ENCODE data around the gene EDNRB. TPM values are rescaled to one million over a fixed set of nuclear protein-coding genes. Genes with fewer than 3 reads are reported as not detected.

EDNRB gene
- total RNA-seq, 1 experiment from 2014 or later: 55.8 TPM

DNA sequence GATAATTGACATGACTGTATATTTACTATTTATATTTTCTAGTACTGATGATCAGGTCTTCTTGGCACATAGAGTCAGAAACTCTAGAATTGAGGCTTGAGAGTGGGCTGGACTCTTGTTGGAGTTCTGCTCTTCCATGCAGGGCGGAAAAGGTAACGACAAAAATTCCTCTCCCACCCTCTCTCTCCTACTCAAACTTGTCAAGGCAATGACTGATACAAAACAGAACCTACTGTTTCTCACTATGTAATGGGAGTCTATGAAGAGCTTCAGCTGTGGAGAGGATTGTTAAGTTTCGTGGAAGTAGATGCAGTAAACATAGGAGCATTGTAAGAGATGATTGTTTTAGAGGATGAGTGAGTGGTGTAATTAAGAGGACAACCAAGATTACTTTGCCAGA, 8.8 kb downstream of the EDNRB start:
- peaks cover 12% of the 10 kb centered on the region for H3K9me3 Mint-ChIP-seq
- peaks cover 67% of the 10 kb centered on the region for H3K36me3 Mint-ChIP-seq
- ChIA-PET POLR2A (no interaction called here), CTCF (interaction anchor here (1.6 to 2.2 kb wide), 2 partner anchors 9 to 211 kb away, joined by 4 to 8 read pairs; partner anchors contain the start of gene EDNRB)
- H3K27ac Mint-ChIP-seq: peak overlapping the region; percentile 19; the same call in 1 of the 2 replicates
- TF ChIP-seq RORB (CRISPR knock-in tag; IDR thresholded peaks at IDR 0.05) (no peak), ATF1 (CRISPR knock-in tag; IDR thresholded peaks at IDR 0.05) (no peak), ESRRA (CRISPR knock-in tag; IDR thresholded peaks at IDR 0.05; ENCODE audit: borderline replicate concordance) (no peak), CBFB (CRISPR knock-in tag; IDR thresholded peaks at IDR 0.05; ENCODE audit: low read depth) (no peak), FOXK1 (CRISPR knock-in tag; IDR thresholded peaks at IDR 0.05) (no peak), ZNF263 (CRISPR knock-in tag; IDR thresholded peaks at IDR 0.05; ENCODE audit: low read depth) (no peak), HMGA2 (CRISPR knock-in tag; IDR thresholded peaks at IDR 0.05) (no peak), NFYB (CRISPR knock-in tag; conservative IDR thresholded peaks at IDR 0.05; ENCODE audit: low read depth) (no peak)
- TF ChIP-seq, protein P1, sequence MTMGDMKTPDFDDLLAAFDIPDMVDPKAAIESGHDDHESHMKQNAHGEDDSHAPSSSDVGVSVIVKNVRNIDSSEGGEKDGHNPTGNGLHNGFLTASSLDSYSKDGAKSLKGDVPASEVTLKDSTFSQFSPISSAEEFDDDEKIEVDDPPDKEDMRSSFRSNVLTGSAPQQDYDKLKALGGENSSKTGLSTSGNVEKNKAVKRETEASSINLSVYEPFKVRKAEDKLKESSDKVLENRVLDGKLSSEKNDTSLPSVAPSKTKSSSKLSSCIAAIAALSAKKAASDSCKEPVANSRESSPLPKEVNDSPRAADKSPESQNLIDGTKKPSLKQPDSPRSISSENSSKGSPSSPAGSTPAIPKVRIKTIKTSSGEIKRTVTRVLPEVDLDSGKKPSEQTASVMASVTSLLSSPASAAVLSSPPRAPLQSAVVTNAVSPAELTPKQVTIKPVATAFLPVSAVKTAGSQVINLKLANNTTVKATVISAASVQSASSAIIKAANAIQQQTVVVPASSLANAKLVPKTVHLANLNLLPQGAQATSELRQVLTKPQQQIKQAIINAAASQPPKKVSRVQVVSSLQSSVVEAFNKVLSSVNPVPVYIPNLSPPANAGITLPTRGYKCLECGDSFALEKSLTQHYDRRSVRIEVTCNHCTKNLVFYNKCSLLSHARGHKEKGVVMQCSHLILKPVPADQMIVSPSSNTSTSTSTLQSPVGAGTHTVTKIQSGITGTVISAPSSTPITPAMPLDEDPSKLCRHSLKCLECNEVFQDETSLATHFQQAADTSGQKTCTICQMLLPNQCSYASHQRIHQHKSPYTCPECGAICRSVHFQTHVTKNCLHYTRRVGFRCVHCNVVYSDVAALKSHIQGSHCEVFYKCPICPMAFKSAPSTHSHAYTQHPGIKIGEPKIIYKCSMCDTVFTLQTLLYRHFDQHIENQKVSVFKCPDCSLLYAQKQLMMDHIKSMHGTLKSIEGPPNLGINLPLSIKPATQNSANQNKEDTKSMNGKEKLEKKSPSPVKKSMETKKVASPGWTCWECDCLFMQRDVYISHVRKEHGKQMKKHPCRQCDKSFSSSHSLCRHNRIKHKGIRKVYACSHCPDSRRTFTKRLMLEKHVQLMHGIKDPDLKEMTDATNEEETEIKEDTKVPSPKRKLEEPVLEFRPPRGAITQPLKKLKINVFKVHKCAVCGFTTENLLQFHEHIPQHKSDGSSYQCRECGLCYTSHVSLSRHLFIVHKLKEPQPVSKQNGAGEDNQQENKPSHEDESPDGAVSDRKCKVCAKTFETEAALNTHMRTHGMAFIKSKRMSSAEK (CRISPR knock-in tag; IDR thresholded peaks at IDR 0.05; ENCODE audit: borderline replicate concordance): no peak
- peaks cover 54% of the 10 kb centered on the region for H3K4me1 Mint-ChIP-seq
- no peaks in the 10 kb centered on the region for H3K27me3 Mint-ChIP-seq (ENCODE audit: low read depth)
- DNase-seq (ENCODE audit: low spot score): no peak
- no peak for ATAC-seq
- no peak overlapping the region for H3K4me3 Mint-ChIP-seq

DNA sequence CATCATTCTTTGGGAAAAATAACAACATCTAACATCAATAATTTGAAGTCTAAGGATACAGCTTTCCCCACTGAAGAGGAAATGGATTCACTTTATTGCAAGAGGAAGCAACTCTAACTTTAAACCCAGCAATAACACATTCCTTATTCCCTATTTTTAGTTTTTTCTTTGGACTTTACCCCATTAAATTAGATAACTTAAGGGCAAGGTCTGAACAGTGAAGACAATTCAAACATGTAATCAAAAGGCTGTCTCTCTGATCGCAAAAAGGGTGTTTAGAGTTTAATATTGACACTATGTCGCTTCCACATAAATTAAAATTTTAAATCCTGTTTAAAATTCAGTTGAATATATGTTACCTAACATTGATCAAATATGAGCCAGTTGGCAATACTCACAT, 10.1 kb downstream of the EDNRB start:
- H3K9me3 Mint-ChIP-seq: peaks cover 24% of the 10 kb centered on the region
- TF ChIP-seq, protein P2, sequence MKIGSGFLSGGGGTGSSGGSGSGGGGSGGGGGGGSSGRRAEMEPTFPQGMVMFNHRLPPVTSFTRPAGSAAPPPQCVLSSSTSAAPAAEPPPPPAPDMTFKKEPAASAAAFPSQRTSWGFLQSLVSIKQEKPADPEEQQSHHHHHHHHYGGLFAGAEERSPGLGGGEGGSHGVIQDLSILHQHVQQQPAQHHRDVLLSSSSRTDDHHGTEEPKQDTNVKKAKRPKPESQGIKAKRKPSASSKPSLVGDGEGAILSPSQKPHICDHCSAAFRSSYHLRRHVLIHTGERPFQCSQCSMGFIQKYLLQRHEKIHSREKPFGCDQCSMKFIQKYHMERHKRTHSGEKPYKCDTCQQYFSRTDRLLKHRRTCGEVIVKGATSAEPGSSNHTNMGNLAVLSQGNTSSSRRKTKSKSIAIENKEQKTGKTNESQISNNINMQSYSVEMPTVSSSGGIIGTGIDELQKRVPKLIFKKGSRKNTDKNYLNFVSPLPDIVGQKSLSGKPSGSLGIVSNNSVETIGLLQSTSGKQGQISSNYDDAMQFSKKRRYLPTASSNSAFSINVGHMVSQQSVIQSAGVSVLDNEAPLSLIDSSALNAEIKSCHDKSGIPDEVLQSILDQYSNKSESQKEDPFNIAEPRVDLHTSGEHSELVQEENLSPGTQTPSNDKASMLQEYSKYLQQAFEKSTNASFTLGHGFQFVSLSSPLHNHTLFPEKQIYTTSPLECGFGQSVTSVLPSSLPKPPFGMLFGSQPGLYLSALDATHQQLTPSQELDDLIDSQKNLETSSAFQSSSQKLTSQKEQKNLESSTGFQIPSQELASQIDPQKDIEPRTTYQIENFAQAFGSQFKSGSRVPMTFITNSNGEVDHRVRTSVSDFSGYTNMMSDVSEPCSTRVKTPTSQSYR (CRISPR knock-in tag; IDR thresholded peaks at IDR 0.05): no peak
- TF ChIP-seq, protein P3, sequence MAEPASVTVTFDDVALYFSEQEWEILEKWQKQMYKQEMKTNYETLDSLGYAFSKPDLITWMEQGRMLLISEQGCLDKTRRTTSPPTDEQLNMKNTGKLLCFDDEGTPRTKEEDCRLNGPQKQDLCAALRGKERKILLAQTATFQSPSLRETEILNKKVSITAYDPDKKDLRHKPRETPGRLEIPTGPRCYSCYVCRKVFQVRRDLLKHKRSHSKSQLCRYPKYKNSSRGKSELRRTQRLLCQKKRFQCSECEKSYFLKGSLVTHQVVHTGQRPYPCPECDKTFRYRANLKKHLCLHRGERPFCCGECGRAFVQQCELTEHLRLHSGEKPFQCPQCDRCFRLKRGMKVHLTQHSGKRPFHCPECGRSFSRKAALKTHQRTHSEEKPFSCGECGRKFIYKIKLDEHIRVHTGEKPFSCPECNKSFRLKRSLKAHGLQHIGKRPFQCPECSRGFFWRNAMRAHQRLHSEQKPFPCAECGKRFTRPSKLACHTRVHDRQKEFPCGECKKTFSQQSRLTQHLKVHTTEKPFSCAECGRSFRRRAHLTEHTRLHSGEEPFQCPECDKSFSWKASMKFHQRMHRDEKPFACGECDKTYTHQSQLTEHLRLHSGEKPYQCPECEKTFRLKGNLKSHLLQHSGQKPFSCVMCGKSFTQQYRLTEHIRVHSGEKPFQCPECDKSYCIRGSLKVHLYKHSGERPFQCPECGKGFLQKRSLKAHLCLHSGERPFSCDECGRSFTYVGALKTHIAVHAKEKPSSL (CRISPR knock-in tag; conservative IDR thresholded peaks at IDR 0.05): no peak
- TF ChIP-seq MXD4 (CRISPR knock-in tag; IDR thresholded peaks at IDR 0.05; ENCODE audit: borderline replicate concordance): no peak
- TF ChIP-seq RORB (CRISPR knock-in tag; IDR thresholded peaks at IDR 0.05): no peak
- TF ChIP-seq, protein P4, sequence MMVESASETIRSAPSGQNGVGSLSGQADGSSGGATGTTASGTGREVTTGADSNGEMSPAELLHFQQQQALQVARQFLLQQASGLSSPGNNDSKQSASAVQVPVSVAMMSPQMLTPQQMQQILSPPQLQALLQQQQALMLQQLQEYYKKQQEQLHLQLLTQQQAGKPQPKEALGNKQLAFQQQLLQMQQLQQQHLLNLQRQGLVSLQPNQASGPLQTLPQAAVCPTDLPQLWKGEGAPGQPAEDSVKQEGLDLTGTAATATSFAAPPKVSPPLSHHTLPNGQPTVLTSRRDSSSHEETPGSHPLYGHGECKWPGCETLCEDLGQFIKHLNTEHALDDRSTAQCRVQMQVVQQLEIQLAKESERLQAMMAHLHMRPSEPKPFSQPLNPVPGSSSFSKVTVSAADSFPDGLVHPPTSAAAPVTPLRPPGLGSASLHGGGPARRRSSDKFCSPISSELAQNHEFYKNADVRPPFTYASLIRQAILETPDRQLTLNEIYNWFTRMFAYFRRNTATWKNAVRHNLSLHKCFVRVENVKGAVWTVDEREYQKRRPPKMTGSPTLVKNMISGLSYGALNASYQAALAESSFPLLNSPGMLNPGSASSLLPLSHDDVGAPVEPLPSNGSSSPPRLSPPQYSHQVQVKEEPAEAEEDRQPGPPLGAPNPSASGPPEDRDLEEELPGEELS (CRISPR knock-in tag; IDR thresholded peaks at IDR 0.05): no peak
- TF ChIP-seq OVOL2 (CRISPR knock-in tag; IDR thresholded peaks at IDR 0.05; ENCODE audit: borderline replicate concordance): no peak
- TF ChIP-seq ZNF396 (CRISPR knock-in tag; IDR thresholded peaks at IDR 0.05; ENCODE audit: borderline replicate concordance): no peak
- TF ChIP-seq, protein P5, sequence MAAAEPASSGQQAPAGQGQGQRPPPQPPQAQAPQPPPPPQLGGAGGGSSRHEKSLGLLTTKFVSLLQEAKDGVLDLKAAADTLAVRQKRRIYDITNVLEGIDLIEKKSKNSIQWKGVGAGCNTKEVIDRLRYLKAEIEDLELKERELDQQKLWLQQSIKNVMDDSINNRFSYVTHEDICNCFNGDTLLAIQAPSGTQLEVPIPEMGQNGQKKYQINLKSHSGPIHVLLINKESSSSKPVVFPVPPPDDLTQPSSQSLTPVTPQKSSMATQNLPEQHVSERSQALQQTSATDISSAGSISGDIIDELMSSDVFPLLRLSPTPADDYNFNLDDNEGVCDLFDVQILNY (CRISPR knock-in tag; IDR thresholded peaks at IDR 0.05): no peak
- no peak for TF ChIP-seq MYBL2 (CRISPR knock-in tag; IDR thresholded peaks at IDR 0.05)
- no peak for TF ChIP-seq SOX15 (CRISPR knock-in tag; IDR thresholded peaks at IDR 0.05)
- TF ChIP-seq, protein P6, sequence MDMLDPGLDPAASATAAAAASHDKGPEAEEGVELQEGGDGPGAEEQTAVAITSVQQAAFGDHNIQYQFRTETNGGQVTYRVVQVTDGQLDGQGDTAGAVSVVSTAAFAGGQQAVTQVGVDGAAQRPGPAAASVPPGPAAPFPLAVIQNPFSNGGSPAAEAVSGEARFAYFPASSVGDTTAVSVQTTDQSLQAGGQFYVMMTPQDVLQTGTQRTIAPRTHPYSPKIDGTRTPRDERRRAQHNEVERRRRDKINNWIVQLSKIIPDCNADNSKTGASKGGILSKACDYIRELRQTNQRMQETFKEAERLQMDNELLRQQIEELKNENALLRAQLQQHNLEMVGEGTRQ (CRISPR knock-in tag; IDR thresholded peaks at IDR 0.05): no peak
- TF ChIP-seq ELF4 (CRISPR knock-in tag; IDR thresholded peaks at IDR 0.05; ENCODE audit: low read depth): no peak

More for the DNA sequence above, 10.1 kb downstream of the EDNRB start:
- POLR2A ChIA-PET: no interaction called here
- CTCF ChIA-PET: no interaction called here
- H3K27ac Mint-ChIP-seq: no peak overlapping the region
- no peak for ATAC-seq
- no peak overlapping the region for H3K4me3 Mint-ChIP-seq
- no peak for DNase-seq (ENCODE audit: low spot score)
- H3K4me1 Mint-ChIP-seq: peaks cover 46% of the 10 kb centered on the region
- H3K36me3 Mint-ChIP-seq: peaks cover 72% of the 10 kb centered on the region
- no peaks in the 10 kb centered on the region for H3K27me3 Mint-ChIP-seq (ENCODE audit: low read depth)

Data from WTC11 (cell line).